ENCODE measurements around the gene CPEB1.

- no peak for TF ChIP-seq CTCF (IDR thresholded peaks at IDR 0.05)
- TF ChIP-seq EP300 (IDR thresholded peaks at IDR 0.05) = no peak
These were observed 117.2 kb downstream of the CPEB1 start for GRCh38 chr15:82530006-82530405.

Data from ovary (tissue), 3 donors.